ENCODE measurements around the gene SSX2IP. TPM values are rescaled to one million over a fixed set of nuclear protein-coding genes. Genes with fewer than 3 reads are reported as not detected.

SSX2IP gene
- total RNA-seq, 1 donor = 13.4 TPM

- no peak for TF ChIP-seq CTCF (IDR thresholded peaks at IDR 0.05; ENCODE audit: insufficient read depth, low read depth, low read length)
- DNase-seq (ENCODE audit: low read depth) = no peak
- no peak overlapping the region for H3K4me3 ChIP-seq (ENCODE audit: low read depth, low read length)
Observed at GRCh38 chr1:84682047-84682446, 8.2 kb downstream of the SSX2IP start.

DNA sequence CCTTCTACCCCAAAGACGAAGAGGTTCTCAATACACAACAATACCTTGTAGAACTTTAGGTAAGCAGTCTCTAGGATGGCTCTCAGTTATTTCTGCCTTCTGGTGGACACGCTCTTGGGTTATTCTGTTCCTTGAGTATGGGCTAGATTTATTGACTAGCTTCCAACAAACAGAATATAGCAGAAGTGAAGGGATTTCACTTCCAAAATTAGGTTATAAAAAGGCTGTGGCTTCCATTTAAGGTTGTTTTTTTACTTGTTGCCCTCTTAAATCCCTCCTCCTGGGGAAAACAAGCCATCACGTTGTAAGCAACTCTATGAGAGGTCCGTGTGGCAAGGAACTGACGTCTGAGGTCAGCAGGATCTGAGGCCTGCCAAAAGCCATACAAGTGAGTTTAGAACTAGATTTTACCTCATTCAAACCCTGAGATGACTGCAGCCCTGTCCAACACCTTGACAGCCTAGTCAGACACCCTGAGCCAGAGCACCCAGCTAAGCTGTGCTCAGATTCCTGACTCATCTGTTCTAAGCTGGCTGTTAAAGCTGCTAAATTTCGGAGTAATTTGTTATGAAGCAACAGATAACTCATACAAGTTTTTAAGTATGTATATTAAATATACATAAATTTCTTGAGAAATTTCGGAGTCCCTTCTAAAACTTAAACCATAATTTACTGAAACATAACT, 12.7 kb downstream of the SSX2IP start:
- TF ChIP-seq CTCF (IDR thresholded peaks at IDR 0.05; ENCODE audit: insufficient read depth, low read depth, low read length) = no peak
- DNase-seq (ENCODE audit: low read depth) = no peak
- H3K4me3 ChIP-seq (ENCODE audit: low read depth, low read length) = no peak overlapping the region

DNA sequence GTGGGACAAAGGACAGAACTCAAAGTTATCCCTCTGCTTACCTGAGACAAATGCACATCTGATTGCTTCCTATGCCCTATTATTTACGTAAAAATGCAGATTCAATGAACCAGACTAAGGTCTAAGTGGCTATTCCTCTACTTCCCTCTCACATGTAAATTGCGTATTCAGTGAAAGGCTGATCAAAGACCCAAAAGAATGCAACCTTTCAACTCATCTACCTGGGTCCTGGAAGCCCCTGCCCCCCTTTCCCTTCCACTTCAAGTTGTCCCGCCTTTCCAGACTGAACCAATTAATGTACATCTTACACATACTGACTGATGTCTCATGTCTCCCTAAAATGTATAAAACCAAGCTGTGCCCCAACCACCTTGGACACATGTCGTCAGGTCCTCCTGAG, 14.6 kb downstream of the SSX2IP start:
- no peak for DNase-seq (ENCODE audit: low read depth)
- H3K4me3 ChIP-seq (ENCODE audit: low read depth, low read length) = no peak overlapping the region

DNA sequence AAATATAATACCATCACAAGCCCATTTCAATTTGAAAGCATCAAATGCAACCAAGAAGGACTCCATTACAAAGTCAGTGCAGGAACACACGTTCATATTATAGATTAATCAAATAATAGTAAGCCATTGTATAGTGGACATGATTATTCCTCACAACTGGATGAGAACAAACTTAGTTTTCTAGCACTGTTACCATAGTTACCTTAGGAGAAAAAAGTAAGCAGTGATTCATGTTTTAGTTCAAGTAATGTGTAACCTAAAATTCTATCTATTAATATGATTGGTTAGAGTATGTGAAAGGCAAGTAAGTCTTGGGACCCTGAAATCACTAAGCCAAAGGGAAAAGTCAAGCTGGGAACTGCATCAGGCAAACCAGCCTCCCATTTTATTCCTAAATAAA, 15.2 kb downstream of the SSX2IP start:
- no peak overlapping the region for H3K4me3 ChIP-seq (ENCODE audit: low read depth, low read length)
- no peak for TF ChIP-seq CTCF (IDR thresholded peaks at IDR 0.05; ENCODE audit: insufficient read depth, low read depth, low read length)
- DNase-seq (ENCODE audit: low read depth) = no peak

More for the DNA sequence above, 14.6 kb downstream of the SSX2IP start:
- no peak for TF ChIP-seq CTCF (IDR thresholded peaks at IDR 0.05; ENCODE audit: insufficient read depth, low read depth, low read length)

DNA sequence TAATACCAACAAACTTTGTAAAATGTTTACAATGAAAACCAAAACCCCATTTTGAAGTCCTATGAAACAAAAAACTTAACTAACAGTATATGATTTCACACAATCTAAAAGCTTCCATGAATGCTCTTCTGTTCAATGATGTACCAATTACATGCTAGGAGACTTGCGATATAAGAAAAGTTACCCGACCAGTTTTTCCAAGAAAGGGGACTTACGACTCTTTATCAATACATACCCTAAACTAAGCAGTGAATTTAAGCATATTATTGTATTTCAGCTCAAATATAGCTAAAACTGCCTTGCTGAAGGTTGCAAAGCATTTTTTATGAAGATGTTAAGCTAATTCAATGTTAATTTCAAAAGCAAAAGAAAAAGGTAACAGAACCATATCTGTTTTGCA, 15.6 kb downstream of the SSX2IP start:
- no peak for TF ChIP-seq CTCF (IDR thresholded peaks at IDR 0.05; ENCODE audit: insufficient read depth, low read depth, low read length)
- no peak overlapping the region for H3K4me3 ChIP-seq (ENCODE audit: low read depth, low read length)
- DNase-seq (ENCODE audit: low read depth) = no peak

DNA sequence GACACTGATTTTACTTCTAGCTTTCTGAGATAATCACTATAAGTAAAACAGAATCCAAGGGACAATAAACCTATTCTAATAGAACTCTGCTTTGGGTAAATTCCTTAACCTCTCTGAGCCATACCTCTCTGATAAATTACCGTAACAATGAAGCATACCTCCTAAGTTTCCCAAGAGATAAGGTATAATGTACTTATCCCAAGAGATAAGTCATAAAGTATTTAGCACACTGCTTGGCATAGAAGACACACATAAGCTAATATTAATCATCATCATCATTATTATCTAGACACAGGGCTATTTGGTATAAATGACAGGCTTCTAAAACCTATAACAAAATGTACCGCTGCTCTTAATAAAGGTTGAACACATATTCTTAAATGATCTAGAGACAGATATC, 16.2 kb downstream of the SSX2IP start:
- TF ChIP-seq CTCF (IDR thresholded peaks at IDR 0.05; ENCODE audit: insufficient read depth, low read depth, low read length) = no peak
- no peak overlapping the region for H3K4me3 ChIP-seq (ENCODE audit: low read depth, low read length)
- DNase-seq (ENCODE audit: low read depth) = no peak
